ENCODE measurements around the gene SLC24A4.

SLC24A4 gene

GRCh38 chr14:92519246-92520101, 196.5 kb downstream of the SLC24A4 start:
- Mint-ChIP-seq H3K4me3 (peak overlapping the region; percentile 75), H3K4me1 (peaks cover 79% of the 10 kb centered on the region)
- peak; percentile 39 for ATAC-seq

GRCh38 chr14:92520102-92521057, 197.4 kb downstream of the SLC24A4 start:
- Mint-ChIP-seq H3K36me3 (peaks cover 25% of the 10 kb centered on the region), H3K9me3 (peaks cover 5% of the 10 kb centered on the region), H3K4me1 (peaks cover 88% of the 10 kb centered on the region), H3K27ac (peak overlapping the region; percentile 97), H3K4me3 (peak overlapping the region; percentile 75)
- peak in 1 of 2 donors; percentile 75 for DNase-seq (ENCODE audit: low spot score in 2 of 2)
- ATAC-seq, result peak; percentile 80

More at GRCh38 chr14:92519246-92520101, 196.5 kb downstream of the SLC24A4 start:
- DNase-seq (ENCODE audit: low spot score in 2 of 2), result no peak
- Mint-ChIP-seq H3K36me3 (peaks cover 25% of the 10 kb centered on the region), H3K9me3 (peaks cover 5% of the 10 kb centered on the region), H3K27ac (peak overlapping the region; percentile 97)

GRCh38 chr14:92521058-92521415, 198.1 kb downstream of the SLC24A4 start:
- H3K4me1 Mint-ChIP-seq, result peaks cover 84% of the 10 kb centered on the region
- peaks cover 5% of the 10 kb centered on the region for H3K9me3 Mint-ChIP-seq
- ATAC-seq, result no peak
- peaks cover 25% of the 10 kb centered on the region for H3K36me3 Mint-ChIP-seq
- H3K27ac Mint-ChIP-seq, result peak overlapping the region; percentile 97
- peak overlapping the region; percentile 5 for H3K4me3 Mint-ChIP-seq
- DNase-seq (ENCODE audit: low spot score in 2 of 2), result no peak

- Mint-ChIP-seq H3K36me3 (peaks cover 34% of the 10 kb centered on the region), H3K4me1 (peaks cover 81% of the 10 kb centered on the region), H3K27ac (peak overlapping the region; percentile 97), H3K4me3 (peak overlapping the region; percentile 5), H3K9me3 (peaks cover 5% of the 10 kb centered on the region)
- no peak for ATAC-seq
- DNase-seq (ENCODE audit: low spot score in 2 of 2), result no peak
These were observed 200.8 kb downstream of the SLC24A4 start for GRCh38 chr14:92523752-92524151.

- no peak for DNase-seq (ENCODE audit: low spot score in 2 of 2)
- peak overlapping the region; percentile 5 for H3K4me3 Mint-ChIP-seq
These were observed 201.7 kb downstream of the SLC24A4 start for GRCh38 chr14:92524602-92525185.

GRCh38 chr14:92525322-92526095, 202.5 kb downstream of the SLC24A4 start:
- Mint-ChIP-seq H3K4me1 (peaks cover 76% of the 10 kb centered on the region), H3K27ac (peak overlapping the region; percentile 97), H3K9me3 (peaks cover 5% of the 10 kb centered on the region), H3K36me3 (peaks cover 36% of the 10 kb centered on the region), H3K4me3 (peak overlapping the region; percentile 5)
- DNase-seq (ENCODE audit: low spot score in 2 of 2) (no peak), ATAC-seq (no peak)

More at GRCh38 chr14:92524602-92525185, 201.7 kb downstream of the SLC24A4 start:
- Mint-ChIP-seq H3K36me3 (peaks cover 37% of the 10 kb centered on the region), H3K27ac (peak overlapping the region; percentile 97), H3K9me3 (peaks cover 5% of the 10 kb centered on the region), H3K4me1 (peaks cover 76% of the 10 kb centered on the region)
- no peak for ATAC-seq

GRCh38 chr14:92527721-92528120, 204.8 kb downstream of the SLC24A4 start:
- peak overlapping the region; percentile 53 for H3K4me3 Mint-ChIP-seq
- H3K4me1 Mint-ChIP-seq, result peaks cover 82% of the 10 kb centered on the region
- ATAC-seq (peak; percentile 8), DNase-seq (ENCODE audit: low spot score in 2 of 2) (no peak)
- no peaks in the 10 kb centered on the region for H3K9me3 Mint-ChIP-seq
- peak overlapping the region; percentile 97 for H3K27ac Mint-ChIP-seq
- peaks cover 43% of the 10 kb centered on the region for H3K36me3 Mint-ChIP-seq

GRCh38 chr14:92528486-92529100, 205.6 kb downstream of the SLC24A4 start:
- Mint-ChIP-seq H3K4me1 (peaks cover 85% of the 10 kb centered on the region), H3K4me3 (peak overlapping the region; percentile 53), H3K9me3 (no peaks in the 10 kb centered on the region), H3K36me3 (peaks cover 49% of the 10 kb centered on the region), H3K27ac (peak overlapping the region; percentile 97)
- no peak for ATAC-seq
- no peak for DNase-seq (ENCODE audit: low spot score in 2 of 2)

GRCh38 chr14:92529903-92530302, 206.9 kb downstream of the SLC24A4 start:
- H3K27ac Mint-ChIP-seq, result peak overlapping the region; percentile 97
- DNase-seq (ENCODE audit: low spot score in 2 of 2) (no peak), ATAC-seq (peak; percentile 53)
- peak overlapping the region; percentile 74 for H3K4me3 Mint-ChIP-seq
- H3K4me1 Mint-ChIP-seq, result peaks cover 83% of the 10 kb centered on the region
- peaks cover 52% of the 10 kb centered on the region for H3K36me3 Mint-ChIP-seq
- H3K9me3 Mint-ChIP-seq, result no peaks in the 10 kb centered on the region

GRCh38 chr14:92531106-92531873, 208.3 kb downstream of the SLC24A4 start:
- Mint-ChIP-seq H3K4me3 (peak overlapping the region; percentile 74), H3K4me1 (peaks cover 89% of the 10 kb centered on the region), H3K36me3 (peaks cover 64% of the 10 kb centered on the region), H3K9me3 (no peaks in the 10 kb centered on the region), H3K27ac (peak overlapping the region; percentile 97)
- DNase-seq (ENCODE audit: low spot score in 2 of 2) (peak; percentile 67 to 90), ATAC-seq (peak; percentile 95)

- Mint-ChIP-seq H3K4me3 (peak overlapping the region; percentile 74), H3K4me1 (peaks cover 86% of the 10 kb centered on the region), H3K9me3 (no peaks in the 10 kb centered on the region), H3K27ac (peak overlapping the region; percentile 97), H3K36me3 (peaks cover 60% of the 10 kb centered on the region)
- ATAC-seq, result no peak
- no peak for DNase-seq (ENCODE audit: low spot score in 2 of 2)
These were observed 209.7 kb downstream of the SLC24A4 start for GRCh38 chr14:92532490-92533163.

- DNase-seq (ENCODE audit: low spot score in 2 of 2) (no peak), ATAC-seq (no peak)
- peaks cover 74% of the 10 kb centered on the region for H3K4me1 Mint-ChIP-seq
- H3K4me3 Mint-ChIP-seq, result peak overlapping the region; percentile 74
- no peaks in the 10 kb centered on the region for H3K9me3 Mint-ChIP-seq
- H3K36me3 Mint-ChIP-seq, result peaks cover 43% of the 10 kb centered on the region
- H3K27ac Mint-ChIP-seq, result peak overlapping the region; percentile 87
These were observed 212.1 kb downstream of the SLC24A4 start for GRCh38 chr14:92534932-92535643.
